ENCODE measurements around the gene SUPT6H. TPM values are rescaled to one million over a fixed set of nuclear protein-coding genes. Genes with fewer than 3 reads are reported as not detected.

The SUPT6H gene
- polyA plus RNA-seq, 1 of the 3 experiments (the other 2 are of a cell fraction): 26.9 TPM

GRCh38 chr17:28682655-28683054, 20.6 kb downstream of the SUPT6H start:
- DNase-seq: no peak
- WGBS (ENCODE audit: low lambda C conversion rate): 97% methylated on average over 10 of the region's 11 CpGs
- Histone ChIP-seq H2AFZ (ENCODE audit: low read depth) (no peak overlapping the region), H3F3A (replicated peaks; ENCODE audit: insufficient read depth) (peaks cover 5% of the 10 kb centered on the region), H3K9me3 (no peaks in the 10 kb centered on the region), H3K4me1 (ENCODE audit: control insufficient read depth in 1 of 2, insufficient read depth in 2 of 2, low read depth in 1 of 2, low read length in 1 of 2) (no peaks in the 10 kb centered on the region), H3K9me2 (no peaks in the 10 kb centered on the region), H3K27me3 (ENCODE audit: insufficient read depth) (no peaks in the 10 kb centered on the region), H3K4me2 (no peak overlapping the region), H3K4me3 (ENCODE audit: low read depth in 2 of 2, low read length in 1 of 2) (no peak overlapping the region), H3K27ac (ENCODE audit: low read depth in 2 of 2, low read length in 1 of 2) (no peak overlapping the region), H3K9ac (no peak overlapping the region), H3K36me3 (replicated peaks in 1 of 2; ENCODE audit: control insufficient read depth in 1 of 2, insufficient read depth in 2 of 2, low read length in 1 of 2) (peaks cover 77 to 78% of the 10 kb centered on the region in 2 experiments), H4K20me1 (ENCODE audit: insufficient read depth) (no peaks in the 10 kb centered on the region), H3K79me2 (ENCODE audit: insufficient read depth) (no peaks in the 10 kb centered on the region)
- TF ChIP-seq YY1 (IDR thresholded peaks at IDR 0.05; ENCODE audit: low read depth) (no peak), JUND (IDR thresholded peaks at IDR 0.05) (no peak), GATA2 (CRISPR knock-in tag; IDR thresholded peaks at IDR 0.05) (no peak), RAD21 (IDR thresholded peaks at IDR 0.05; ENCODE audit: low read length) (no peak)
- POLR2A ChIA-PET: no interaction called here
- CTCF ChIA-PET: interaction anchor here (1.4 to 1.6 kb wide), 3 partner anchors 14 to 36 kb away, joined by 4 read pairs; no protein-coding TSS in a partner anchor

GRCh38 chr17:28684963-28685362, 23.0 kb downstream of the SUPT6H start:
- 47% methylated on average over 3 of the region's 3 CpGs for WGBS (ENCODE audit: low lambda C conversion rate)
- DNase-seq: peak; percentile 47
- Histone ChIP-seq H3K9me3 (no peaks in the 10 kb centered on the region), H3K36me3 (replicated peaks in 1 of 2; ENCODE audit: control insufficient read depth in 1 of 2, insufficient read depth in 2 of 2, low read length in 1 of 2) (peaks cover 84 to 86% of the 10 kb centered on the region in 2 experiments), H3K27ac (ENCODE audit: low read depth in 2 of 2, low read length in 1 of 2) (no peak overlapping the region), H3K4me1 (ENCODE audit: control insufficient read depth in 1 of 2, insufficient read depth in 2 of 2, low read depth in 1 of 2, low read length in 1 of 2) (no peaks in the 10 kb centered on the region), H3K4me3 (ENCODE audit: low read depth in 2 of 2, low read length in 1 of 2) (no peak overlapping the region), H3F3A (replicated peaks; ENCODE audit: insufficient read depth) (peaks cover 5% of the 10 kb centered on the region), H4K20me1 (ENCODE audit: insufficient read depth) (no peaks in the 10 kb centered on the region), H3K9me2 (no peaks in the 10 kb centered on the region), H3K9ac (no peak overlapping the region), H3K79me2 (ENCODE audit: insufficient read depth) (no peaks in the 10 kb centered on the region), H3K27me3 (ENCODE audit: insufficient read depth) (no peaks in the 10 kb centered on the region), H2AFZ (ENCODE audit: low read depth) (no peak overlapping the region), H3K4me2 (no peak overlapping the region)
- TF ChIP-seq TAF1 (IDR thresholded peaks at IDR 0.05; ENCODE audit: borderline replicate concordance, low read depth, low read length) (no peak), NFIC (IDR thresholded peaks at IDR 0.05; ENCODE audit: borderline replicate concordance) (peak; percentile 29; the same call in 1 of the 2 replicates), RXRA (IDR thresholded peaks at IDR 0.05; ENCODE audit: borderline replicate concordance, low read depth) (no peak), MAX (IDR thresholded peaks at IDR 0.05; ENCODE audit: low read depth) (no peak), RAD21 (IDR thresholded peaks at IDR 0.05; ENCODE audit: low read length) (peak; percentile 57), POLR2AphosphoS5 (IDR thresholded peaks at IDR 0.05; ENCODE audit: low read depth, low read length) (no peak), RFX5 (IDR thresholded peaks at IDR 0.05; ENCODE audit: low read length) (no peak)
- TF ChIP-seq, protein P1, sequence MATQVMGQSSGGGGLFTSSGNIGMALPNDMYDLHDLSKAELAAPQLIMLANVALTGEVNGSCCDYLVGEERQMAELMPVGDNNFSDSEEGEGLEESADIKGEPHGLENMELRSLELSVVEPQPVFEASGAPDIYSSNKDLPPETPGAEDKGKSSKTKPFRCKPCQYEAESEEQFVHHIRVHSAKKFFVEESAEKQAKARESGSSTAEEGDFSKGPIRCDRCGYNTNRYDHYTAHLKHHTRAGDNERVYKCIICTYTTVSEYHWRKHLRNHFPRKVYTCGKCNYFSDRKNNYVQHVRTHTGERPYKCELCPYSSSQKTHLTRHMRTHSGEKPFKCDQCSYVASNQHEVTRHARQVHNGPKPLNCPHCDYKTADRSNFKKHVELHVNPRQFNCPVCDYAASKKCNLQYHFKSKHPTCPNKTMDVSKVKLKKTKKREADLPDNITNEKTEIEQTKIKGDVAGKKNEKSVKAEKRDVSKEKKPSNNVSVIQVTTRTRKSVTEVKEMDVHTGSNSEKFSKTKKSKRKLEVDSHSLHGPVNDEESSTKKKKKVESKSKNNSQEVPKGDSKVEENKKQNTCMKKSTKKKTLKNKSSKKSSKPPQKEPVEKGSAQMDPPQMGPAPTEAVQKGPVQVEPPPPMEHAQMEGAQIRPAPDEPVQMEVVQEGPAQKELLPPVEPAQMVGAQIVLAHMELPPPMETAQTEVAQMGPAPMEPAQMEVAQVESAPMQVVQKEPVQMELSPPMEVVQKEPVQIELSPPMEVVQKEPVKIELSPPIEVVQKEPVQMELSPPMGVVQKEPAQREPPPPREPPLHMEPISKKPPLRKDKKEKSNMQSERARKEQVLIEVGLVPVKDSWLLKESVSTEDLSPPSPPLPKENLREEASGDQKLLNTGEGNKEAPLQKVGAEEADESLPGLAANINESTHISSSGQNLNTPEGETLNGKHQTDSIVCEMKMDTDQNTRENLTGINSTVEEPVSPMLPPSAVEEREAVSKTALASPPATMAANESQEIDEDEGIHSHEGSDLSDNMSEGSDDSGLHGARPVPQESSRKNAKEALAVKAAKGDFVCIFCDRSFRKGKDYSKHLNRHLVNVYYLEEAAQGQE (IDR thresholded peaks at IDR 0.05; ENCODE audit: low read depth, low read length): no peak
- POLR2A ChIA-PET: no interaction called here
- CTCF ChIA-PET: interaction anchor here (2.0 kb wide), 1 partner anchor 42 kb away, joined by 7 read pairs; no protein-coding TSS in a partner anchor
